HG03432 (cell line): Measurements from ENCODE around the gene TAF8.
"Not testable (repeated sequence)": the region's sequence is repeated elsewhere in the genome, so short reads cannot be mapped to it uniquely, and the experiment has no call there.

Experiments
- ATAC-seq: cut with Tn5 transposase; IDR thresholded peaks from one replicate; pipeline ENCODE4 v1.9.1; 2021; ENCODE audit warnings: mild to moderate bottlenecking, moderate library complexity; ENCODE audit not compliant: unreplicated experiment

The TAF8 gene

GRCh38 chr6:42028234-42029061 is 21.9 kb upstream of the TAF8 start:
- no peak for ATAC-seq

DNA sequence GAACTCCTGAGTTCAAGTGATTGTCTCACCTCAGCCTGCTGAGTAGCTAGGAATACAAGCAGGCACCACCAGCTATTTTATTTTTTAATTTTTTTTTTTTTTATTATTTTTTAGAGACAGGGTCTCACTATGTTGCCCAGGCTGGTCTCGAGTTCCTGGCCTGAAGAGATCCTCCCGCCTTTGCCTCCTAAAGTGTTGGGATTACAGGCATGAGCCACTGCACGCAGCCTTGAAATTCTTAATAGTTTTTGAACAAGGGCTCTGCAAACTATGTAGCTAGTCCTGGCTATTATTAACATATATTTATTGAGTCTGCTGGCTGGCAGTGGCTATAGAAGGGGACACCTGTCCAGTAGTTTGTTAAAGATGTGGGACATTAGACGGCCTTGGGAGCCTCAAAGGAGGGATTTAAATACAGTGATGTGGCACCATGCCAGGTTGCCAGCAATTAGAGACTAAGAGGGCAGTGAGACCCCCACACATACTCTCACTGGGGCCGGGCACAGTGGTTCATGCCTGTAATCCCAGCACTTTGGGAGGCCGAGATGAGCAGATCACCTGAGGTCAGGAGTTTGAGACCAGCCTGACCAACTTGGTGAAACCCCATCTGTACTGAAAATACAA is 21.1 kb upstream of the TAF8 start:
- no peak for ATAC-seq

- ATAC-seq, result no peak
Observed at GRCh38 chr6:42029881-42030280, 20.4 kb upstream of the TAF8 start.

DNA sequence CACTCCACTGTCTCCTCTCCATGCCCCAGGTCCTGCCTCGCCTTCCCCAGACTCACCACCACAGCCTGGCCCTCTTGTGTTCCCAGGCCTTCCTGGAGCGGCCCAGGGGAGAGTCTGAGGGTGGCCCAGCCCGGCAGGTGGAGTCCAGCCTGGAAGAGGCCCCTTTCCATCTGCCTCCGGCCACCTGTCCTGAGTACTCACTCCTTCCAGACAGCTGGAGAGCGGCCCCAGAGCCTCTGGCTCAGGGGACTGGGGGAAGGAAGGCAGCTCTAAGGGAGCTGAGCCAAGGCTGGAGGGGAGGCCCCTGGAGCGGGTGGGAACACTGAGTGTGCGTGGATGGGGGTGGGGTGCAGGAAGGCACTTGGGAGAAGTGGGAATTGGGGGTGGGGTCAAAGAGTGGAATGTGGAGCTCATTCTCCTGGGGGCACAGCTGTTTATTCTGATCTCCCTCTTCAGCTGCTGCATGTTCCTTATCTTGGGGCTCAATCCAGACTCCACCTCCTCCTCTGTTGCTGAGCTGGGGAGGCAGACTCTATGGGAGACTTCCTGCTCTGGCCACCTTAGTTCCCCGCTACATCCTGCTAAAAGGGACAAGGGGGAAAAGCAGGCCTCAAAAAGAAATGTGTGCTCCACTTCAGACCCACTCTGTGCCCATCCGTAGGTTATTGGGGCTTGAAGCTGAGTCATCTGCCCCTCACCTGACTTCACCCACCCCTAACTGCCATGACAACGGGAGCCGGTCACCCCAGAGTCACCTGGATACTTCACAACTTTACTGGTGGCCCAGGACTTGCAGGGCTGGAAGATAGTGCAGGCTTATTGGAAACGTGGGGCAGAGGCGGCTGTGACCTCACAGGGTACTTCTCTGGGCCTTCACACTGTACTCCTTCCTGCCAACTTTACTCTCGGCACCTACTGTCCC is 19.5 kb upstream of the TAF8 start:
- no peak for ATAC-seq

GRCh38 chr6:42032366-42032765 is 18.0 kb upstream of the TAF8 start:
- no peak for ATAC-seq

- ATAC-seq, result not testable (repeated sequence)
Observed at GRCh38 chr6:42037669-42038068, 12.7 kb upstream of the TAF8 start.

- no peak for ATAC-seq
Observed at GRCh38 chr6:42038163-42038562, 12.2 kb upstream of the TAF8 start.

DNA sequence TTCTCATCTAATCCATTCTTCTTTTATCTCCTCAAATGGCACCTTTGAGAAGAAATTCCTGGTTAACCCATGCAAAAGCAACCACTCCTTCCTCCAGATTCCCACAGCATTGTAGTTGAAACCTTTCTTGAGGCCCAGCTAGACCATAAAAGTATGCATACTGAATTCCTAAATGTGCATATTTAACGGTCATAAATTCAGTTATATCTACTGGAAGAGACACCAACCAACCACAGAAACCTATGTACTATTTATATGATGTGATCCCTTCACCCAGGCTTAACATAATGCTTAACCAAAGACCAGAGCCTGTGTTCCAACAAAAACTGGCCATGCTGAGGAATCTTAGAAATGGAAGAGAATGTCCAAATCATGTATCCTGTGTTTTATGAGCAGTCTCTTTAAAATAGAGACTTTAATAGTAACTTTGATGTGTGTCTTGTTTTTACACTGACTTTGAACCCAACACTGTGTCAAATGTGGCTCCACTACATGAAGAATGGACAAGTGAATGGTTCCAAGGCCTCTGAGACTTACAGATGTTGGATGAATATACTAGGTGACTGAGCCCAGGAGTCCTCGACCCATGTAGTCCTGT is 11.4 kb upstream of the TAF8 start:
- no peak for ATAC-seq

DNA sequence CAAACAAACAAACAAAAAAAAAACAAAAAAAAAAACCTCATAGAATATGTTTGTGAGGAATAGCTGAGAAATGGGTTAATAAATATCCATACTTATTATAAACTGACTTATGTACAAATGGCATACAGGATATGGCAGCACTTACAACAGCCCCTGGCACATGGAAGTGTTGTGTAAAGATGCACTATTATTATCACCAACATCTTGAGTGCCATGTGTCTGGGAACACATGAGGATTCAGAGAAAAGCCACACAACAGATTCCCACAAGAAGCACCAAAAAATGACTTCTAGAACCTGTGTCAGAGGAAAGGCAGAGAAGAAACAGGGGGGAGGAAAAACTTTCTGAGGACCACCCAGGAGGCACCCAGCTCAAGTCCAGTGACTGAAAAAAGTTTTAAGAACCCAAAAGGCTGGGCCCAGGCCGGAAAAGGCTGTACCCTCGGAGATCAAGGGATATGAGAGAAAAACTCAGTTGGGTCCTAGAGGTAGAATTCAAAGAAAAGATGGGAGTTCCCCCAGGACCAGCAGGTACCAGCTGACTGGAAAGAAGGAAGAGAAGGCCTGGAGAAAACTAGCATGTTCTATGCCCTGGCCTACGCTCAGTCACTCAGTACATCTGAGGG is 9.4 kb upstream of the TAF8 start:
- ATAC-seq, result no peak

DNA sequence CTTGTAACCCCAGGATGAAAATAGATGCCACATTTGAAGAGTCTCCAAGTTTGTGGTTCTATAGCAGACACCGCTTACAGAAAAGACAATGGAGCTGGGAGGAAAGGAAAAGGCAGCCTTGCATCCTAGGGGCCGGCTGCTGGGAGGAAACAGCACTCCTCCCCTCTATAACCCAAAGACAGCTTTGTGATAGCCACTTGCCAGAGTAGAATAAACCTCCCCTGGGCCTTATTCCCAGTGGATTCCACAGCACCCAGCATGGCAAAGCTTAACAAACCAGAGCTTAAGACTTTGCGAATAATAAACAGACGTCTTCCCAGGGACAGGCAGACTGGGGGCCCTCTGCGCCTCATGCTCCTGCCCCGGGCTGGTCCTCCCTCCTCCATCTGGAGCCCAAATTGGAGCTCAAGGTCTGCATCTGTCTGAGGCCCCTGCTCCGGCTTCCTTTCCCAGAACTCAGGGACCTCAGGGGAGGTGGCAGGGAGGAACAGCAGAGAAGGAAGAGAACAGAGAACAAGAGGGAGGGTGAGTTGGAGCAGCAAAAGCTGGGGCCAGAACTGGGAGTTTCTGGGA is 8.8 kb upstream of the TAF8 start:
- ATAC-seq, result no peak

GRCh38 chr6:42042108-42042507 is 8.2 kb upstream of the TAF8 start:
- ATAC-seq, result no peak

DNA sequence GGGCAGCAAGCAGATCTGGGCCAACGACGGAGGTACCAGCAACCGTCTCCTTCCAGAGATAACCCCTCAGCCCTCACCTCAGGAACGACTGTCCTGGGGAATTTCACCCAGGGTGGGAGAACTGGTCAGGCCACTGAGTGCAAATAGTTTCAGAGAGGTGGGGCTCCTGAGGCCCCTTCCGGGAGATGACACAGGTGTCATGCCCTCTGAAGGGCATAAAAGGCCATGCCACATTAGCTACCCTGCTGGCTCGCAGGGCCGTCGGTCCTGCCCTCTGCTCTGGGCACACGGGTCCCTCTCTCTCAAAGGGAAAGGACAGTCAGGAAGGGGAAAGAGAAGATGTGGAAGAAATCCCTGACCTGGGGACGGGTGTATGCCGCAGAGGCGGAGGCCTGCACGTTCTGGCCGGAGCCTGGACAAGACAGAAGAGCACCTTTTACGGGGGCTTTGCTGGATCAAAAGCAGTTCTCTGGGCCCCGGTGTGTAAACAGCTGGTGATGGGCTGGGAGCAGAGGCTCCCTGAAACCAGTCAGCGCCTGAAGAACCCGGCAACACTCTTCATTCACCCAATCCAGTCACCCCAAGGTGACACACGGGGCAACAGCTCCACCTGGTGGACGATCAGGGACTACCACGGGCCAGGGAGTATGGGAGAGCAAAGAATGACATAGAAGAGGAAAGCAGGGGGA is 6.4 kb upstream of the TAF8 start:
- peak; percentile 39 for ATAC-seq

- ATAC-seq, result no peak
Observed at GRCh38 chr6:42045538-42046460, 4.5 kb upstream of the TAF8 start.

DNA sequence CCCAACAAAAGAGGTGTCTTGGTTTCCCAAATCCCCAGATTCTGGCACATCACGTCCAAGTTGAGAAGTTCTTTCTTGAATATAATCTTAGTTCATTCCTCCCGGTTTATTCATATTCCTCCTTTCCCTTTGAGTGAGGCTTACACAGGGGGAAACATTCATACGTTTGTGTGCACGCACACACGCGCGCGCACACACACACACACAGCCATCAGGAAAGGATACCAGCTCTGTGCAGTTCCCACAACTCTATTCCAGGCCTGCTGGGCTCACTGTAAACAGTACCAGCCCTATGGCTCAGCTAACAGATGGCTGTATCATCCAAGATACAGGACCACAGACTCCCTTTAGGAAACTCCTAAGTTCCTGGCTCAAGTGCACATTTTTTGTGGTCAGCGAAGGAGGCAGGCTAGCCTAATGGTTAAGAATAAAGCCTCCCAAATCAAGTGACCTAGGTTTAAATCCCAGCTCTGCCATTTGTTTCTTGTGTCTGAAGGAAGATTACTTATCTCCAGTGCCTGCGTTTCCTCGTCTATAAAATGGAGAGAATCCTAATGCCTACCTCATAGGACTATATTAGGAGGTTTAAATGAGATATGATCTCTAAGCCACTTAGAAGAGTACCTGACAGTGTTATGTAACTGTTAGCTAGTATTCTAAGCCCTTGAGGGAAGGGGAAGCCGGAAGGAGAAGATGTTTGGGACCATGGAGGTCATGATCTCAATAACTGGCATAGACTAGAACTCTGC is 3.7 kb upstream of the TAF8 start:
- ATAC-seq, result no peak

DNA sequence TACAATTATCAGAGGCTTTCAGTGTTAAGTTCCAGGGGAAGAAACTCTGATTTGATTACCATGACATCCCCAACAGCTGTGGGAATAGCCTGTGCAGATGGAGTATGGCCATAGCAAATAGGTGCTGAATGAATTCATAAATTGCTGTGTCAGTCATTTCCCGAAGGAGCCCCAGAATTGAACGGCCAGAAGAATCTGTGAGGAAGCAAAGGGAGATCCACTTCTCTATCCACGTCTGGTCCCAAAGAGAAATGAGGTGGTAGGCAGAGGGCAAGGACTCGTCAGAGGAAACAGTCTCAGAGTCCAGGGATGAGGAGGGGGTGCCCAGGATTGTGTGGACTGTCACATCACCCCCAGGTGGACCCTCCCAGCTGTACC is 3.1 kb upstream of the TAF8 start:
- ATAC-seq, result no peak

- no peak for ATAC-seq
Observed at GRCh38 chr6:42047790-42048405, 2.4 kb upstream of the TAF8 start.

DNA sequence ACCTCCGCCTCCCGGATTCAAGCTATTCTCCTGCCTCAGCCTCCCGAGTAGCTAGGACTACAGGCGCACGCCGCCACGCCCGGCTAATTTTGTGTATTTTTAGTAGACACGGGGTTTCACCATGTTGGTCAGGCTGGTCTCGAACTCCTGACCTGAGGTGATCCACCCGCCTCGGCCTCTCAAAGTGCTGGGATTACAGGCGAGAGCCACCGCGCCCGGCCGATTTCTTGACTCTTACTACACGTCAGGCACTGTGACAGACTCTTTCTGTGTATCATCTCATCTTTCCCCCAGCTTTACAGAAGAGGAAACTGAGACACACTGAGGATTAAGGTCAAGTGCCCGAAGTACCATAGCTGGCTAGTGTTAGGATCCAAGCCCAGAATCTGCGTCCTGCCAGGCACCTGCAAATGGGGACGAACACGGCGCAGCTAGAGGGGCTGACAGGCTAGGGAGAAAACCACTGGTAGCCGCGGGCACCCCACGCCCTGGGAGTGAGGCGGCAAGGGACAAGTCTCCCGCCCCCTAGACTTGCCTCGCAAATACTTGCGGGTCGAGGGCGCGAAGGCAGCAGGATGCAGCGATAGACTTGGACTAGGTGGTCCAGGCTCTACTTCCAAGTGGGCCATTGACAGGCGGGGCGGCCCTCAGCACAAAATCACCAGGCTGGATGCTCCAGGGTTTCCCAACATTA is 1.1 kb upstream of the TAF8 start:
- no peak for ATAC-seq
